Measurements from ENCODE around the gene CD86.
"Not testable (repeated sequence)": the region's sequence is repeated elsewhere in the genome, so short reads cannot be mapped to it uniquely, and the experiment has no call there.

Gene CD86

GRCh38 chr3:122123850-122124249, 68.7 kb downstream of the CD86 start:
- H3K4me3 ChIP-seq (ENCODE audit: low read depth, low read length) = no peak overlapping the region
- no peak for TF ChIP-seq CTCF (IDR thresholded peaks at IDR 0.05; ENCODE audit: control insufficient read depth, extremely low read depth, insufficient read depth)
- DNase-seq (ENCODE audit: low read depth) = no peak

- no peak for TF ChIP-seq CTCF (IDR thresholded peaks at IDR 0.05; ENCODE audit: control insufficient read depth, extremely low read depth, insufficient read depth)
- no peak for DNase-seq (ENCODE audit: low read depth)
- H3K4me3 ChIP-seq (ENCODE audit: low read depth, low read length) = no peak overlapping the region
These were observed 77.9 kb downstream of the CD86 start for GRCh38 chr3:122132949-122133540.

- TF ChIP-seq CTCF (IDR thresholded peaks at IDR 0.05; ENCODE audit: control insufficient read depth, extremely low read depth, insufficient read depth) = no peak
- H3K4me3 ChIP-seq (ENCODE audit: low read depth, low read length) = no peak overlapping the region
- no peak for DNase-seq (ENCODE audit: low read depth)
These were observed 91.3 kb downstream of the CD86 start for GRCh38 chr3:122146466-122146865.

GRCh38 chr3:122148941-122149627, 93.9 kb downstream of the CD86 start:
- H3K4me3 ChIP-seq (ENCODE audit: low read depth, low read length) = no peak overlapping the region
- TF ChIP-seq CTCF (IDR thresholded peaks at IDR 0.05; ENCODE audit: control insufficient read depth, extremely low read depth, insufficient read depth) = no peak
- DNase-seq (ENCODE audit: low read depth) = no peak

- no peak for DNase-seq (ENCODE audit: low read depth)
- no peak for TF ChIP-seq CTCF (IDR thresholded peaks at IDR 0.05; ENCODE audit: control insufficient read depth, extremely low read depth, insufficient read depth)
- H3K4me3 ChIP-seq (ENCODE audit: low read depth, low read length) = no peak overlapping the region
These were observed 96.3 kb downstream of the CD86 start for GRCh38 chr3:122151480-122151879.

GRCh38 chr3:122164983-122165382, 109.8 kb downstream of the CD86 start:
- DNase-seq (ENCODE audit: low read depth); H3K4me3 ChIP-seq (ENCODE audit: low read depth, low read length): not testable (repeated sequence)

- no peak for DNase-seq (ENCODE audit: low read depth)
- no peak for TF ChIP-seq CTCF (IDR thresholded peaks at IDR 0.05; ENCODE audit: control insufficient read depth, extremely low read depth, insufficient read depth)
- H3K4me3 ChIP-seq (ENCODE audit: low read depth, low read length) = no peak overlapping the region
These were observed 112.5 kb downstream of the CD86 start for GRCh38 chr3:122167630-122168029.
